ENCODE measurements around the gene SELENOS.
A peak's percentile ranks its signal among the peaks of the same experiment; 100 is the strongest.

Gene SELENOS, protein sequence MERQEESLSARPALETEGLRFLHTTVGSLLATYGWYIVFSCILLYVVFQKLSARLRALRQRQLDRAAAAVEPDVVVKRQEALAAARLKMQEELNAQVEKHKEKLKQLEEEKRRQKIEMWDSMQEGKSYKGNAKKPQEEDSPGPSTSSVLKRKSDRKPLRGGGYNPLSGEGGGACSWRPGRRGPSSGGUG

DNA sequence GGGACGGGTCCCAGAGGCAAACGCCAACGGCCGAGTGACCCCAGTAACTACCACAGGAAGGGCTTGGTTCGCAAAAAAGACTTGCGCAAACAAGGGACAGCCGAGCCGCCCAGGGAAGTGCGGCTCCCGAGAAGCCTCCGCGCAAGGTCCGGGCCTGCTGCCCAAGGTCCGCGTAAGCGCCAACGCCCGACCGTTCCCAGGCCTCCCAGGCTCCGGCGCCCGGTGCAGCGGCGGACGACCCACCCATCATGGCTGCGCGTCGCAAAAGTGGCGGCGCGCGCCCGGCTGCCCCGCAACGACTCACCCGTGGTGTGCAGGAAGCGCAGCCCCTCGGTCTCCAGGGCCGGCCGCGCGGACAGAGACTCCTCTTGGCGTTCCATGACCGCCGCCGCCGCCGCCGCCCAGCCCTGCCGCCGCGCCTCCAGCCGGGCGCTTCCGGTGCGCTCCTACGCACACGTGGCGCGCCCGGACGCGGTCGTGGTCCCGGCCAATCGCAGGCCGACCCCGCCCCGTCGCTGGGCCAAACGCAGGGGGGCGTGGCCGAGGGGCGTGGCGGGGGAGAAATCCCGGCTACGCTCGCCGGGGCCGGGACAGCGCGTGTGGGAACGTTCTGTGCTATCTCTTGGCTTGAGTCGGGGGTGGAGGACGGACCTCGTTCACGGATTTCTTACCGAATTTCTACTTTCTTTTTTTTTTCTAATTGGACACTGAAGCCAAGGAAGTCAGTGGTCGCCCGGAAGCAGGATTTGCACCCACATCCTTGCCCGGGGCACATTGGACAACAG lies at the start of gene SELENOS:
Gene SELENOS, minus strand, starts transcription at position 448 of the 785 bp plus-strand sequence. Its CDS starts 68 bp downstream, at position 380.
- peak; percentile 90 for DNase-seq

GRCh38 chr15:101326462-101327146 lies 49.3 kb upstream of the SELENOS start:
- DNase-seq: no peak

DNA sequence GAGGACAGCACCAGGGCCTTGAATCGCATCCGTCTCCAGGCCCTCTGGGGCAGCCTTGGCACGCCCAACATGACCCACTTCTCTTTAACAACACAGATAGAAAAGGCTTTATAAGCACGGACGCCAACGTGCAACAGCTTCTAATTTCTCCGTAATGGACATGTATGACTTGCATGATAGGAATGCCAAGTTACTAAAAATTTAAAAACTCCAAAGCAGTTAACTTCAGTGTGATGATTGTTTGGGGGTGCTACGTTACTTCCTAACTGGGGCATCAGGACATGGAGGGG lies 48.7 kb upstream of the SELENOS start:
- no peak for DNase-seq

DNA sequence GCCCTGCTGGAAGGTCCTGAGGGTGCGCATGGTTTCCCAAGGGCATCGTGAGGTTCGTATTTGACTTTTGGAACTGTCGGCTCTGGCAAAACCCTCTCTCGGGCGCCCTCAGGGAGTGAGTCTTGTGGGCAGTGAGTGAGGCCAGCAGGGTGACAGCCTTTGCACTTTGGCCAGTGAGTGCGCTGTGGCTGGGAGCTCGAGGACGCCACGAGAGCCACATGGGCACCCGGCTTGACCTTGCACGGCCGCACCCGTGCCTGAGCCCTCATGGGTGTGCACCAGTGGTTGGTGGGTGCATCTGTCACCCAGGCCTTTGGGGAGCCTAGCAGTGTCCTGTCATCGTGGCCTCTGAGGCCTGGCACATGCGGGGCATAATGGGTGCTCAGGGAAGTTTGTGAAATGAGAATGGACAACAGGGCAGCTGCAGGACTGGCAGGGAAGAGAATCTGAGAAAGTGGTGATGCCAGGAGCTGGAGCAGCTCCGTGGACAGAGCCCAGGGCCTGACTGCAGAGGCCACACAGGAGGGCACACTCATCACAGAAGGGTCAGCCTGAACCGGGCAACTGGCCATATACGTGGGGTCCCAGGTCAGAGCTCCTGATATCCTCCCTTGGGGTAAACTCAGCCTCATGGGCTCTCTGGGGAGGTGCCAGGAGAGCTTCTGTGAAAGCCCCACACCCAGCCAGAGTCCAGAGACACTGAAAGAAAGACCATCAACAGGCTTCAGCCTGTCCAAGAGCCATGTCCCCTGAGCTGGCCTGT lies 48.2 kb upstream of the SELENOS start:
- DNase-seq: no peak

GRCh38 chr15:101324524-101325177 lies 47.4 kb upstream of the SELENOS start:
- no peak for DNase-seq

- no peak for DNase-seq
Measured at GRCh38 chr15:101323793-101324523, 46.7 kb upstream of the SELENOS start.

- no peak for DNase-seq
Measured at GRCh38 chr15:101322854-101323477, 45.7 kb upstream of the SELENOS start.

- no peak for DNase-seq
Measured at GRCh38 chr15:101322016-101322695, 44.9 kb upstream of the SELENOS start.

DNA sequence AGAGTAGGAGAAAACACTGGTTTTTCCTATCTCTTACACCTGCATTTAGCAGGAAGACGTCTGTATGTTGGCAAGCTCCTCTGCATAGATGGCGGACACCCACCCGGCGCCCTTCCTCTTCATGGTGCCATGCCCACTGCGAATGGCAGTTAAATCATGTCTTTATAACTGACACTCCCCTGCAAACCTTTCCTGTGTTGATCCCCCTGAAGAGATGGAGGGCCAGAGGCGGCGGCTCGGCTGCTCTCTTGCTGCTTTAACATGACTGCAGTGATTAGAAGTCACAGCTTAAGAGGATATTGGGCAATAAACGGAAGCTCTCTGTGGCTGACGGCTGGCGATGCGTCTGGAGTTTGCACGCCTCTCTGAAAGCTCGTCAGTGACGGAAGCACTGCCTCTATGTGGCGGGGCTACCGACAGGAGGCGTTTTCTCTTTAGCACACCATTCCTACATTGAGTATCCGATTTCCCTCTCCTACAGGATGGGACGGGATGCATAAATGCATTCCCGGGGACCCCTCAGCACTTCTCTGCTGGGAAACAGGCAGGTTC lies 43.3 kb upstream of the SELENOS start:
- peak; percentile 46 for DNase-seq

- DNase-seq: no peak
Measured at GRCh38 chr15:101318839-101319238, 41.6 kb upstream of the SELENOS start.

DNA sequence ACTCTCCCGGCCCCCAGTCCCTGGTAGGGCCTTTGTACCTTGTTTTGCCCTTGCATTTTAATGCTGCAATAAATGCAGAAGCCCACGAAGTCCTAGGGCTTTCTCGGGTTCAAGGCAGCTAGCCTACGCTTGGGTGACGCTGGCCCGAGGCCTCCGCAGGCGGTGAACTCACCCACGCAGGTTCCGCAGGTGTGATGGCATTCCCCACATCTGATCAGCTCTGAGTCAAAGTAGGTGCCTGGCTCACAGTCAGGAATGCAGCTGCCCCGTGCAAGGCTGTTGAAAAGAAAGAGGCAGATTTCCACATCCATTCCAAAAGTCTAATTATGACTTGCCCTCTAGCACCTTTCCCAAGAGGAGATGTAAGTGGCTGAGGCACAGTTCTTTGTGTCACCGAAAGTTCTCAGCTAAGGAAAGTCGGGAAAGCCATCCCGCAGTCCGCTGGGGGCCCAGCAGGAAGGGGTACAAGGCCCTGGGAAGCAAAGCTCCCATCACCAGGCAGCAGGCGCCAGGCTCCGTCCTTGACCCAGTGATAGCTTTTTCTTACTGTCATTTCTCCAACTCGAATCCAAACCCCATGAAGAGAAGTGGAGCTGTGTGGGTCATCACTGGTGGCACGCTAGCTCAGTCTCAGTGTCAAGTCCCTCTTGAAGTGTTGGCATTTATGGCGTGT lies 41.0 kb upstream of the SELENOS start:
- no peak for DNase-seq

- no peak for DNase-seq
Measured at GRCh38 chr15:101317336-101317872, 40.1 kb upstream of the SELENOS start.

- no peak for DNase-seq
Measured at GRCh38 chr15:101316529-101316928, 39.2 kb upstream of the SELENOS start.

DNA sequence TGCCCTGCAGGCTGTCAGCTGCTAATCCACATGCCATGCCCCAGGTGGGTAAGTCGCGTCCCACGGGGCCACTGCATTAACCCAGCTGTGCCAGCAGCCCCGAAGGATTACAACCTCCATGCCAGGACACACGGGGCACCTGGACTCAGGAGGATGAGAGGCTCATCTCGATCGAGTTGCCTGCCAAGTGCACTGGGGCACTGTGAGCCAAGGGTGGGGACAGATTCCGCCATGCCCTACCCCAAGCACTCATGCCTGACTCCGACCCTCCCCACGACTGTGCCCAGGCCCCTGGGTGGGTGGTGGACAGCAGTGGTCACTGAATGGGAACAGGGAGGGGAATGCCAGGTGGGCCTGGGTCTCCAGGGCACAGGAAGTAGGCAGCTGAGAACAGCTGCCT lies 38.5 kb upstream of the SELENOS start:
- no peak for DNase-seq

DNA sequence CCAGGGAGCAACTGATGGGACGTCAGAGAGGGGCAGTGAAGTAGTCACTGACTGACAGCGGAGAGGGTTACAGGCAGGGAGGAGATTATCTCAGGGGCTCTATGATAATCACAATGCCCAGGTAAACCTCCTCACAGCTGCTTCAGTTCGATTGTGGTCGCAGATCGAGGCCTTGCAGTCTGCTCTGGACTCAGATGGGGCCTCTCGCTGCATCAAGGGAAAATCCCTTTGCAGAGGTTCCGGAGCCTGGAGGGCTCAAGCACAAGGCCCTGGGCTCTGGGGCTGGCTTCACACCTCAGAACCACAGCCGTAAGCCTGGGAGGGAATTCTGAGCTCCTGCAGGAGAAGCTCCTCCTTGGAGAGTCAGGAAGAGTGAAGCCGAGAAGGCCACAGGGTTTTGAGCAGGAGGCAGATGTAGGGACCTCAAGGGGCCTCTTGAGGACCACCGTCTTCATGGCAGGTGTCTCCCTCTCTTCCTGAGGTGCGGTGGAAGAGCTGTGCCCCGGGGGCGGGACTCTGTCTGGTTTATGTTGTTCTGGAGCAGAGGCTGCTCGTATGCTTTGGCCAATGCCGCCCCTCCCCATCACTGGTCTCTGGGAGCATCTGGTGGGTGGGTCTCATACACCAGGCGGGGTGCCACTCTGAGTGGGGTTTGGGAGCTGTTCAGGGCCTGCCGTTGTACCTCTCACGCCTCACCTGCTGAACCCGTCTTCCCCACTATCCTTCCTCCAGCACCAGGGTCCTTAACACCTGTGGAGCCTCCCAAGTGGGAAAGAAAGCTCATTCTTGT lies 37.2 kb upstream of the SELENOS start:
- DNase-seq: no peak

DNA sequence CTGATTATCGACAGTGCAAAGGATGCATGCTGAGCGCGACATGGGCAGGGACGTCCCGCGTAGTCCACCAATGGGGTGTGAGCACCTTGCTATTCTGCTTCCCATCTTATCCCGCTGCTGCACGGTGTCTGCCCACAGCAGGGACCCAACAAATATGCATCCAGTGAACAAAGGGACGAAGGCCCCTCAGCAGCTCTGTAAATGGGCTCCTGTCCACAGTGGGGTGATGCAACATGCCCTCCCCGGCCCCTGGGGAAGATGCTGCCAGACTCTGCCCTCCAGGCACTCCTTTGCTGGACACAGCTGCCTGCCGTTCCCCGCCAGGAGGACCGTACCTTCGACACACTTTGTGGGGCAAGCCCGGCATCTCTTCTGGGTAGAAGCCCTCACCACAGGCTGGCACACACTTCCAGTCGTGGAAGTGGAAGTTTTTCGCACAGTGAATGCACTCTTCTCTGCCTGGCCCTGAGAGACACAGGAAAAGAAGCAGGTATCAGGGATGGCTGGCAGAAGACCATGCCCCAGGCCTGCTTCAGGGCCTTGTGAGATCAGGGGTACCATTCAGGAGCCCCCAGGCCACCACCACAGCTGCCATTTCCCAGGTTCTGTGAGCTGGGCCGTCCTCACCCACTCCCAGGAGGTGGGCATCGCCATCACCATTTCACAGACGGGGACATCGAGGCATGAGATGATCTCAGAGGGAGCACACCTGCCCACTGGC lies 35.9 kb upstream of the SELENOS start:
- no peak for DNase-seq

DNA sequence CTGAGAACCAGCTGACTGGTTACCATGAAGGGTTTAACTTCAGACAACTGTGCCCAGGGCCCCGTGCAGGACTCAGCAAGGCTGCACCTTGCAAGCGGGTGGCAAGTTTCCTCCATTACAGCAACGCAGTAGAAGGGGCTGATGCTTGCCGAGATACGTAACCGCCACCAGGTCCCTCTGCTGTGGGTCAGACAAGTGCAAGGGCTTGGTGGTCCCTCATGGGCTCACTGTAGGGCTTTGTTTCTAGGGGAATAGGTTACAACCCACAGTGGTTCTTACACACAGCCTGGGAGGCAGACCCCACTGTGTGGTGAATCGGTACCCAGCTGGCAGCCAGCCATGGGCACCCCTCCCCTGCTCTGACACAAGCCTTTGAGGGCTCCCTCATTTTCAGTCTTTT lies 33.2 kb upstream of the SELENOS start:
- DNase-seq: no peak

- no peak for DNase-seq
Measured at GRCh38 chr15:101310161-101310480, 32.8 kb upstream of the SELENOS start.

All from activated CD8-positive, alpha-beta memory T cell treated with anti-CD3 and anti-CD28 coated beads, Interleukin-2, amount 50 U/mL, for 4 hours (primary cell).